A673 (cell line): Measurements from ENCODE around the gene MMP28. TPM values are rescaled to one million over a fixed set of nuclear protein-coding genes. Genes with fewer than 3 reads are reported as not detected.

ENCODE experiments used
- BruUV-seq: library from RNA; stranded (reverse); fragments of 400-500 nt; replicated peaks from 2 replicates; lab custom pipeline; 2021; lab: Mats Ljungman, UMichigan
- CTCF ChIA-PET: fragments of 300-600 bp; sonication (Branson Sonifier 250); formaldehyde crosslinking; loops from one replicate; lab custom pipeline; 2022; ENCODE audit warnings: antibody characterized with exemption; lab: Charles Lee
- POLR2A ChIA-PET: fragments of 300-600 bp; sonication (Branson Sonifier 250); formaldehyde crosslinking; loops from one replicate; lab custom pipeline; 2022; ENCODE audit warnings: antibody characterized with exemption; ENCODE audit not compliant: low non-redundant PET; lab: Charles Lee
- DNase-seq: peaks from one replicate; pipeline ENCODE4 v3.0.0-alpha.2; 2015; ENCODE audit warnings: low spot score
- H3K27ac ChIP-seq: fragments of 200-600 bp; sonication (generic); 2 replicates; pipeline ENCODE4 v1.5.1; 2016; ENCODE audit warnings: mixed run types, low read depth, mild to moderate bottlenecking, mixed read lengths, antibody characterized with exemption, low read length; ENCODE audit not compliant: poor library complexity, severe bottlenecking
- H3K27me3 ChIP-seq: fragments of 200-600 bp; sonication (generic); replicated peaks from 2 replicates; pipeline ENCODE4 v1.6.1; 2017; ENCODE audit warnings: mixed run types, low read depth, mild to moderate bottlenecking, mixed read lengths, antibody characterized with exemption, low read length; ENCODE audit not compliant: insufficient read depth, poor library complexity
- H3K36me3 ChIP-seq: fragments of 200-600 bp; sonication (generic); 2 replicates; pipeline ENCODE4 v1.6.1; 2016; ENCODE audit warnings: mixed run types, mild to moderate bottlenecking, mixed read lengths, antibody characterized with exemption, low read length; ENCODE audit not compliant: insufficient read depth, poor library complexity, severe bottlenecking
- H3K4me1 ChIP-seq: fragments of 200-600 bp; sonication (generic); 2 replicates; pipeline ENCODE4 v1.6.1; 2017; ENCODE audit warnings: mixed run types, mild to moderate bottlenecking, mixed read lengths, antibody characterized with exemption, low read length; ENCODE audit not compliant: insufficient read depth, poor library complexity, severe bottlenecking
- H3K4me3 ChIP-seq: fragments of 200-600 bp; sonication (generic); 2 replicates; pipeline ENCODE4 v1.5.1; 2016; ENCODE audit warnings: low read depth, mixed run types, mild to moderate bottlenecking, mixed read lengths, low read length; ENCODE audit not compliant: poor library complexity, severe bottlenecking
- H3K9me3 ChIP-seq: fragments of 200-600 bp; sonication (generic); 2 replicates; pipeline ENCODE4 v1.6.1; 2016; ENCODE audit warnings: mixed run types, low read depth, mild to moderate bottlenecking, mixed read lengths, antibody characterized with exemption, low read length; ENCODE audit not compliant: poor library complexity, severe bottlenecking
- CTCF ChIP-seq: fragments of 300-800, 200-600 bp; sonication (generic); conservative IDR thresholded peaks from 2 replicates; pipeline ENCODE4 v1.5.1; 2017; ENCODE audit warnings: low read depth, mild to moderate bottlenecking, antibody characterized with exemption, low read length, moderate library complexity, mixed read lengths
- EZH2 ChIP-seq: fragments of 200-600 bp; sonication (generic); IDR thresholded peaks from 2 replicates; pipeline ENCODE4 v1.6.1; 2017; ENCODE audit warnings: borderline replicate concordance, low read depth, mild to moderate bottlenecking, mixed read lengths, antibody characterized with exemption, low read length; ENCODE audit not compliant: poor library complexity, severe bottlenecking
- intact Hi-C: fragments of 100-400 bp; cut with micrococcal nuclease; formaldehyde crosslinking; loops from one replicate; pipeline ENCODE4 v1.10.0; 2022; ENCODE audit not compliant: unreplicated experiment
- total RNA-seq: library from RNA; stranded (reverse); gene quantifications from 2 replicates; pipeline ENCODE4 v1.2.3, GENCODE V29; 2021

The MMP28 gene
- total RNA-seq, 1 experiment from 2014 or later, result not detected

GRCh38 chr17:35734396-35734795 lies 61.0 kb downstream of the MMP28 start:
- intact Hi-C loops, result no loop called here
- Histone ChIP-seq H3K27ac (no peak overlapping the region), H3K27me3 (no peaks in the 10 kb centered on the region), H3K9me3 (no peaks in the 10 kb centered on the region), H3K36me3 (no peaks in the 10 kb centered on the region), H3K4me1 (no peaks in the 10 kb centered on the region), H3K4me3 (no peak overlapping the region)
- DNase-seq, result no peak
- POLR2A ChIA-PET, result no interaction called here
- CTCF ChIA-PET, result no interaction called here
- BruUV-seq, result no TSS peak
- TF ChIP-seq EZH2, result no peak
- no peak for TF ChIP-seq CTCF

GRCh38 chr17:35733366-35733765 lies 62.1 kb downstream of the MMP28 start:
- no peaks in the 10 kb centered on the region for H3K9me3 ChIP-seq
- no peak for DNase-seq
- POLR2A ChIA-PET, result no interaction called here
- CTCF ChIA-PET, result no interaction called here
- intact Hi-C loops, result no loop called here
- H3K27ac ChIP-seq, result no peak overlapping the region
- H3K4me1 ChIP-seq, result no peaks in the 10 kb centered on the region
- no peak overlapping the region for H3K4me3 ChIP-seq
- no peaks in the 10 kb centered on the region for H3K36me3 ChIP-seq
- TF ChIP-seq EZH2 (no peak), CTCF (no peak)
- no peaks in the 10 kb centered on the region for H3K27me3 ChIP-seq
- no TSS peak for BruUV-seq

GRCh38 chr17:35732806-35733136 lies 62.7 kb downstream of the MMP28 start:
- Histone ChIP-seq H3K4me3 (peak overlapping the region; percentile 51), H3K27ac (no peak overlapping the region), H3K9me3 (no peaks in the 10 kb centered on the region), H3K36me3 (no peaks in the 10 kb centered on the region), H3K4me1 (no peaks in the 10 kb centered on the region), H3K27me3 (no peaks in the 10 kb centered on the region)
- POLR2A ChIA-PET, result no interaction called here
- intact Hi-C loops, result no loop called here
- no TSS peak for BruUV-seq
- no peak for DNase-seq
- CTCF ChIA-PET, result no interaction called here
- no peak for TF ChIP-seq EZH2
- no peak for TF ChIP-seq CTCF
